ENCODE measurements around the gene ELOA. TPM values are rescaled to one million over a fixed set of nuclear protein-coding genes. Genes with fewer than 3 reads are reported as not detected.

The ELOA gene
- total and polyA plus RNA-seq, 9 of the 15 experiments (the other 6 are each of a cell fraction or from before 2014, with no cell fraction given): 31.9 to 98.6 (median 61.3) TPM

GRCh38 chr1:23741609-23742008, 1.7 kb upstream of the ELOA start (continued):
- TF ChIP-seq MGA (IDR thresholded peaks at IDR 0.05) (no peak), MEF2A (IDR thresholded peaks at IDR 0.05; ENCODE audit: control insufficient read depth, low read depth, low read length) (no peak), PHB2 (IDR thresholded peaks at IDR 0.05; ENCODE audit: low read depth) (no peak), CHD4 (IDR thresholded peaks at IDR 0.05; ENCODE audit: insufficient read depth, insufficient replicate concordance, low read depth, low read length, poor library complexity, severe bottlenecking) (no peak), NFE2 (IDR thresholded peaks at IDR 0.05; ENCODE audit: low read depth) (peak; percentile 60), ZNF316 (IDR thresholded peaks at IDR 0.05) (0 out of 2 replicates have a peak, but pooled peaks have one; percentile 21), ZNF395 (CRISPR knock-in tag; IDR thresholded peaks at IDR 0.05) (0 out of 2 replicates have a peak, but pooled peaks have one; percentile 35), ZNF24 (IDR thresholded peaks at IDR 0.05) (no peak), CREM (IDR thresholded peaks at IDR 0.05; ENCODE audit: low read depth) (no peak), RBBP5 (IDR thresholded peaks at IDR 0.05; ENCODE audit: borderline replicate concordance, insufficient read depth, low read length, poor library complexity, severe bottlenecking) (no peak), MAX (CRISPR knock-in tag; IDR thresholded peaks at IDR 0.05) (no peak), SAP30 (IDR thresholded peaks at IDR 0.05; ENCODE audit: borderline replicate concordance, insufficient read depth, low read depth, low read length, poor library complexity, severe bottlenecking) (no peak), TCFL5 (CRISPR knock-in tag; conservative IDR thresholded peaks at IDR 0.05) (no peak), CBFA2T3 (IDR thresholded peaks at IDR 0.05) (no peak), HDAC2 (IDR thresholded peaks at IDR 0.05) (no peak)

All from K562 (cell line).